Endometrial microvascular endothelial cells (primary cell): ENCODE results near the gene ETFBKMT. TPM values are rescaled to one million over a fixed set of nuclear protein-coding genes. Genes with fewer than 3 reads are reported as not detected.

Source experiments
- in situ Hi-C: cut with HindIII; loops from 2 replicates; pipeline ENCODE4 v1.10.0; 2017; ENCODE audit warnings: low sequenced_read_pairs, low pct_unique_long_range_greater_than_20kb; ENCODE audit errors: inconsistent ontology term
- total RNA-seq: library from RNA; depleted of rRNA; stranded (reverse); fragments of >200 nt; gene quantifications from one replicate; pipeline ENCODE4 v1.2.3, GENCODE V29; 2015; ENCODE audit errors: inconsistent ontology term

The ETFBKMT gene, protein sequence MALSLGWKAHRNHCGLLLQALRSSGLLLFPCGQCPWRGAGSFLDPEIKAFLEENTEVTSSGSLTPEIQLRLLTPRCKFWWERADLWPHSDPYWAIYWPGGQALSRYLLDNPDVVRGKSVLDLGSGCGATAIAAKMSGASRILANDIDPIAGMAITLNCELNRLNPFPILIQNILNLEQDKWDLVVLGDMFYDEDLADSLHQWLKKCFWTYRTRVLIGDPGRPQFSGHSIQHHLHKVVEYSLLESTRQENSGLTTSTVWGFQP
- 4.4 TPM for total RNA-seq

GRCh38 chr12:31659087-31659942 lies at the start of gene ETFBKMT:
TSS of gene ETFBKMT (plus strand) at chr12:31659688. CDS start at chr12:31661954, 2,266 bp downstream.
- in situ Hi-C loops, result no loop called here

- in situ Hi-C loops, result no loop called here
These were observed 46.7 kb upstream of the ETFBKMT start for GRCh38 chr12:31612819-31613218.

DNA sequence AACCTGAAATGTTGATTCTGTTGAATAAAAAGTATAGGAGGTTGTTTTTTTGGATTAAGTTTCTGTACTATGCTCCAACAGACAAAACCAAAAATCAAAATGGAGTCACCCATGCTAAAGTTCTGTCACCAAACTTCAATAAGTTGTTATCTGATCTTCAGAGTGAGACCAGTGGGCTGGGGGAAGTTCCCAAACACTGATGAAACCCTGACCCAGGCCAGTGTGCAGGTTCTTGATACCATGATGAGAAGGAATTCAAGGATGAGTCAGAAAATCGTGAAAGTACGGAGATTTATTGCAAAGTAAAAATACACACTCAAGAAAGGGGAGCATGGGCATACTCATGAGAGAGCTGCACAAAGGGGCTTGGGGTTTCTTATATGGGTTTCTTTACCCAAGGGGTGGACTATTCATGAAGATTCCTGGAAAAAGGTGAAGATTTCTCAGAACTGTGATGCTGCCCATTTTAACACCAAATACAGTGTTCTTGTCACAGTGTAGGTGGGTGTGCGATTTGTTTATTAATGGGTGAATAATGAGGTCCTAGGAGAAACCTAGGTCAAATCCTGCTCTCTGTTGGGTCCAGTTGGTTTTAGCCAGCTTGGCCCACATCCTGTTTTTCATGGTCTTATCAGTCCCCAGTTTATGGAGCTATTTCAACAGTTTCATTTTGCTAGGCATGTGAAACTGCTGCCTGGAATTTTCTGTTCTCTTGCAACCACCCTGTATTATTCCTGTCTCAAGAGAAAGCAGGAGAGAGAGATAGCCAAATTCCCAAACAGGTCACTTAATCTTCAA lies 41.1 kb upstream of the ETFBKMT start:
- in situ Hi-C loops, result no loop called here

- in situ Hi-C loops, result no loop called here
These were observed 39.2 kb upstream of the ETFBKMT start for GRCh38 chr12:31620311-31620710.

GRCh38 chr12:31622038-31622437 lies 37.5 kb upstream of the ETFBKMT start:
- in situ Hi-C loops, result no loop called here

DNA sequence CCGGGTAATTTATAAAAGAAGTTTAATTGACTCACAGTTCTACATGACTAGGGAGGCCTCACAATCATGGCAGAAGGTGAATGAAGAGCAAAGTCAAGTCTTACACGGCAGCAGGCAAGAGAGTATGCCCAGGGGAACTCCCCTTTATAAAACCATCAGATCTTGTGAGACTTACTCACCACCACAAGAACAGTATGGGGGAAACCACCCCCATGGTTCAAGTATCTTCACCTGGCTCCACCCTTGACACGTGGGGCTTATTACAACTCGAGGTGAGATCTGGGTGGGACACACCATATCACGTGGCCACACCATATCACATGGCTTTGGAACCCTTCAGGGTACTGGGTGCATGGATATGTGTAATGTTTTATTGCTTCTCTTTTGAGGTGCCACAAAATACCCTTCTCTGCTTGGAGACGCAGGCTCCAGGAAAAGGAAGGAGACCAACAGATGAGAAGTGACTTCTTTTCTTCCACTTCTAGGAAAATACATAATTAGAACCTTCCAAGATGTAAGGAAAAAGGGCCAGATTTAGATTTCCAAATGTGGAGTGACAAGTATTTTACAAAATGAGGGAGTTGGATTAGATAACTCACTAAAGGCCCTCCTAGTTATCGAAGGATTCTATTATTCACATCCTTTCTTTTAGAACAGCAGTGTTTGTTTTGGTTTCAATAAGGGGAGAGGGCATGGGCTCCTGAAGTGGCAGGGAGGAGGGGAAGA lies 33.1 kb upstream of the ETFBKMT start:
- in situ Hi-C loops, result no loop called here

DNA sequence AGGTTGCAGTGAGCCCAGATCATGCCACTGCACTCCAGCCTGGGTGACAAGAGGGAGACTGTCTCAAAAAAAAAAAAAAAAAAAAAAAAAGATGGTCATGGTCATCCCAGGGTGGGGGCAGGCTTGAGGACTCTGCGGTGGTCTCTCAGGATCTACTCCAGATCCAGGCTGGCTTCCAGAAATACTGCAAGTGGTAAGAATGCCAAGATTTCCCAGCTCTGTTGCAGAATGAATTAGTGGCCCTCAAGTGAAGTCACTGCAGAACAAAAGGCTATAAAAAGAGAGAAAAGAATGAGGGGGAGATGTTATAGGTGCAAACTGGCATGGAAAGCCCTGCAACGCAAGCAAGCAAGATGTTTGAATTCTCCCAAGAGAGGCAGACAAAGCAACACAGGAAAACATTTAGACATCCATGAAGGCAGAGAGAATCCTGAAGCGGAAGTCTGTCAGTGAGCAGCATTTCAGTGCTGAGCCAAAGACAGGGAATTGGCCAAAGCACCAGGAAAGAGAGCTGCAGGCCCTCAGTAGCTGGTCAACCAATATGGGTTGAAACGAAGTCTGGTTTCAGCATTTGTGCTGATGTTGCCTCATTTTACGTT lies 31.9 kb upstream of the ETFBKMT start:
- in situ Hi-C loops, result no loop called here

GRCh38 chr12:31629756-31630732 lies 29.4 kb upstream of the ETFBKMT start:
- in situ Hi-C loops, result no loop called here

DNA sequence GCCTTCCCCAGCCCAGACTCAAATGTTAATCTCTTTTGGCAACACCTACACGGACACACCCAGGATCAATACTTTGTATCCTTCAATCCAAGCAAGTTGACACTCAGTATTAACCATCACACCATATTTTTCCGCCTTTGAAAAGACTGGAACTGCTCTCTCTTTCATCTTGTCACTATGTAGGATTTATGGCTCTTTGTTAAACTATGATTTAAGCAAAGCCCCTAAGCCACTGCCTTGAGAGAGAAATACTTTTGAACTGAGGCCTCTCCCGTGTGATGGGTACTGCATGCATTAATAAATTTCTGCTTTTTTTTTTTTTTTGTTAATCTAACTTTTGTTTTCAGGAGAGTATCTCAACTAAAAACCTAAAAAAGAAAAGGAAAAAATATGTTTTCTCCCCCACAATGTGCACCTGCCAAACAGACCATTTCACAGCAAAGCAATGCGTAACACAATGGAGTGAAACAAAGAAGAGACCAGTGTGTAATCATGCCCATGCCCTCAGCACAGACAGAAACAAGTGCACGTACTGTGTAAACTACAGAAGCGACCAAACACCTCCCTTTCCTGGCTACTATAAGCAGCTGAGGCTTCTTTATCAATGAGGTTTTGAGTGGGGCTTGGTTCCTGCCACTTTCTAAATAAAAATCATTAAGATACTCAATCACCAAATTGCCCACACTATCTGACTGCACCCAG lies 28.3 kb upstream of the ETFBKMT start:
- in situ Hi-C loops, result no loop called here

DNA sequence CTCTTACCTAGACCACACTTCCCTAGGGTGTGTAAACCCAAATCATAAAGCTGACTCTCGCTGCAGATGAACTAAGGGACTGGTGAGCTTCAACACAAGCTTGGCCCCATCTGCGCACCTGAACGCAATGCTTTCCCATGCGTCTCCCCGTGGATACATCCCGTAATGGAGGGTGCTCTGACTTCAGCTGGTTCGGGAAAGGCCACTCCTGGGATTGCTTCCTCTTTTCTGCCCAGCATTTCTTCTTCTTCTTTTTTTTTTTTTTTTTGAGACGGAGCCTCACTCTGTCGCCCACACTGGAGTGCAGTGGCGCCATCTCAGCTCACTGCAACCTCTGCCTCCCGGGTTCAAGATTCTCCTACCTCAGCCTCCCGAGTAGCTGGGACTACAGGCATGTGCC lies 27.7 kb upstream of the ETFBKMT start:
- in situ Hi-C loops, result no loop called here

- in situ Hi-C loops, result no loop called here
These were observed 26.0 kb upstream of the ETFBKMT start for GRCh38 chr12:31633464-31633863.

DNA sequence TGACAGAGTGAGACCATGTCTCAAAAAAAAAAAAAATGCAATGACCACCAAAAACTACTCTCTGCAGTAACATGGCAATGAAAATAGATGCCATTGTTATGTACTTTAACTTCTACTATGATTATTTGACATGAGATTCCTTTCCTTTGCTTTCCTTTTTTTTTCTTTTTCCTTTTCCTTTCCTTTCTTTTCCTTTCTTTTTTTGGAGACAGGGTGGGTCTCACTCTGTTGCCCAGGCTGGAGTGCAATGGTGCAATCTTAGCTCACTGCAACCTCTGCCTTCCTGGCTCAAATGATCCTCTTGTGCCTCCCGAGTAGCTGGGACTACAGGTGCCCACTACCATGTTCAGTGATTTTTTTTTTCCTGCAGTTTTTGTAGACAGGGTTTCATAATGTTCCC lies 24.9 kb upstream of the ETFBKMT start:
- in situ Hi-C loops, result no loop called here

GRCh38 chr12:31641509-31642090 lies 17.9 kb upstream of the ETFBKMT start:
- in situ Hi-C loops, result no loop called here

DNA sequence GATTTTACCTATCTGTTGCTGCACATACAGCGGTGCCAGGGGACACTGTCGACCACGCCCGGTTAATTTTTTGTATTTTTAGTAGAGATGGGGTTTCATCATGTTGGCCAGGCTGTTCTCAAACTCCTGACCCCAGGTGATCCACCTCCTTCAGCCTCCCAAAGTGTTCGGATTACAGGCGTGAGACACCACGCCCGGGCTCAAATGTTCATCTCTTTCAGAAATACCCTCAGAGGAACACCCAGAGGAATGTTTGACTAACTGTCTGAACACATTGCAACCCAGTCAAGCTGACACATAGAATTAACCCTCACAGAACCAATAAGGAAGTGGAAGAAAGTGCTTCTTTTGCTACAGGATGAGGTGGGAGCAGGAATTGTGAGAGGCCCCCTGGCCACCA lies 15.0 kb upstream of the ETFBKMT start:
- in situ Hi-C loops, result no loop called here

DNA sequence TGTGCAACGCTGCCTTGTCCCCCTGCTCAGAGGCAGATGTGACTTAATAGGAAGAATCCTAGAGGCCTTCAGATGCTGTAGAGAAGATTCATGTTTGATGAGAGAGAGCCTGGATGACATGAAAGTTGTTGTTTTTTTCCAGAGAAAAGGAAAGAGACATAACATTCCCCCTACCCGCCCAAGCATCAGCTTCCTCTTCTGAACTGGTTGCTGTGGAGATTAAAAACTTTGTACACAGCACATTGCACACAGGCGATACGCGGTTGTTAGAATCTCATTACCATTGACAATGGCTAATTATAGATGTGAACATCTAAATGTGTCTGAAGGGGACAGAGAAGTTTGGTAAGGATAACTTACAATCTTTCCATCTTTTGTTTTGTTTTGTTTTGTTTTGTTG lies 13.6 kb upstream of the ETFBKMT start:
- in situ Hi-C loops, result no loop called here

DNA sequence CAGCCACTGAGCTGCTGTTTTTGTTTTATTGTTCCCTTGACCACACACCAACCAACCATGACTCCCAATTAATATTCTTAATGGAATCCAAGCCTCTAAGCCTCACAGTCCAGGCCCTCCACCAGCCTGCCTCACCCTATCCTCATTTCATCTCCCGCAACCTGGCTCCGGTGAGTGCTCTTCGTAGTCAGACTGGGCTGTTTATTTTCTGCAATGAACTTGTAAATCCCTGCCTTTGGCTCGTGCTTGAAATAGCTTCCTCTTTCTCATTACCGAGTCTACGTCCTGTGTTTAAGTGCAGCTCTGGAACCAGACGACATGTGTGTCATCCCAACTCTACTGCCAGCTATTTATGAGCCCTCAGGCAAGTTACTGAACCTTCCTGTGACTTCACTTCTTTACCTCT lies 12.4 kb upstream of the ETFBKMT start:
- in situ Hi-C loops, result no loop called here

DNA sequence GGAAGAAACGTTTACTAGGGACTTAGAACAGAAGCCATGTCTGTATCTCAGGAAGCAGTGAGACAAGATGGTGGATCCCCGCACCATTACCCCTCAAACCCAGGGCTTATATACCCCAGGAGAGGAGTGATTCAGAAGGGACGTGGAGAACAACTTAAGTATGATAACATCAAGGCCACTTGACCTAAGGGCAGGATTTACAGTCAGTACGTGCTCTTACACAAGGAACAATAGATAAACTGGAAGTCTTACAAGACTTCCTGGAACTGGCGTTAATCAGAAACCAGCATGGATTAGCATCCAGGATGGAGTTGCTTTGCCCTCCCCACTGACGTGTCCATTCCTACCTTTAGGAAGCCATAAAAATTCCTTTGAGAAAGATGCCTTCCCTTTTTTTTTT lies 8.6 kb upstream of the ETFBKMT start:
- in situ Hi-C loops, result no loop called here
